Testis (tissue), 2 donors: ENCODE results near the gene ETFA.

ENCODE experiments used
- CTCF ChIP-seq, 3 experiments: fragments of 450-650 bp in 2 of 3; fragments of 200-600 bp in 1 of 3; sonication (generic) in 1 of 3; IDR thresholded peaks; one replicate each; pipeline ENCODE4 v1.5.1; 2016 to 2019; ENCODE audit warnings: antibody characterized with exemption in 3 of 3, mild to moderate bottlenecking in 2 of 3, moderate library complexity in 1 of 3
- POLR2A ChIP-seq: fragments of 450-650 bp; IDR thresholded peaks from one replicate; pipeline ENCODE4 v1.6.1; 2017; ENCODE audit warnings: antibody characterized with exemption, mild to moderate bottlenecking, moderate library complexity

GRCh38 chr15:76217029-76217881, 94.0 kb downstream of the ETFA start:
- TF ChIP-seq CTCF (IDR thresholded peaks at IDR 0.05) (no peak), POLR2A (no peak)
